Tibial nerve (tissue), 3 donors: ENCODE results near the gene ROGDI.

Experiments used
- CTCF ChIP-seq, 5 experiments: fragments of 200-600 bp in 3 of 5; fragments of 450-650 bp in 2 of 5; sonication (generic) in 3 of 5; IDR thresholded peaks; one replicate each; pipeline ENCODE4 v1.5.1; 2016 to 2019; ENCODE audit warnings: antibody characterized with exemption in 5 of 5, mild to moderate bottlenecking in 3 of 5, moderate library complexity in 2 of 5
- POLR2A ChIP-seq, 2 donors: fragments of 450-650 bp; IDR thresholded peaks; one replicate each; pipeline ENCODE4 v1.6.1; 2017; ENCODE audit warnings: antibody characterized with exemption in 2 of 2, mild to moderate bottlenecking in 2 of 2, moderate library complexity in 2 of 2

DNA sequence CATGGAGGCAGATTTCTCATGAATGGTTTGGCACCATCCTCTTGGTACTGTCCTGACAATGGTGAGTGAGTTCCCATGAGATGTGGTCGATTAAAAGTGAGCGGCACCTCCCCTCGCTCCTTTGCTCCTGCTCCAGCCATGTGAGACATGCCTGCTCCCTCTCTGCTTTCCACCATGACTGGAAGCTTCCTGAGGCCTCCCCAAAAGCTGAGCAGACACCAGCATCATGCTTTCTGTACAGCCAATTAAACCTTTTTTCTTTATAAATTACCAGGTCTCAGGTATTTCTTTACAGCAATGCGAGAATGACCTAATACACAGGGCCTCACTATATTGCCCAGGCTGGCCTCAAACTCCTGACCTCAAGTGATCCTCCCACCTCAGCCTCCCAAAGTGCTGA, 47.6 kb downstream of the ROGDI start:
- TF ChIP-seq CTCF (IDR thresholded peaks at IDR 0.05) (no peak), POLR2A (IDR thresholded peaks at IDR 0.05) (no peak)
